Peyer's patch (tissue), 4 donors: ENCODE data around the gene REC8. TPM values are rescaled to one million over a fixed set of nuclear protein-coding genes. Genes with fewer than 3 reads are reported as not detected.
"Not testable (repeated sequence)": the region's sequence is repeated elsewhere in the genome, so short reads cannot be mapped to it uniquely, and the experiment has no call there.

Source experiments
- DNase-seq, 3 donors: peaks; one replicate each; pipeline ENCODE4 v3.0.0-alpha.2; 2017 to 2019
- H3K27ac ChIP-seq, 4 donors: fragments of 200-600 bp; sonication (generic); one replicate each; pipeline ENCODE4 v1.5.1; 2016 to 2019
- H3K27me3 ChIP-seq, 2 donors: fragments of 200-600 bp; sonication (generic); one replicate each; pipeline ENCODE4 v1.5.1; 2019
- H3K36me3 ChIP-seq, 3 donors: fragments of 200-600 bp; sonication (generic); one replicate each; pipeline ENCODE4 v1.5.1; 2016 to 2019
- H3K4me1 ChIP-seq, 4 donors: fragments of 200-600 bp; sonication (generic); one replicate each; pipeline ENCODE4 v1.5.1; 2016 to 2019
- H3K4me3 ChIP-seq, 4 donors: fragments of 200-600 bp; sonication (generic); 1 replicate in 3 of 4; 2 replicates in 1 of 4; pipeline ENCODE4 v1.5.1; 2016 to 2019; ENCODE audit warnings: mild to moderate bottlenecking in 1 of 4
- H3K9me3 ChIP-seq, 4 donors: fragments of 200-600 bp; sonication (generic); one replicate each; pipeline ENCODE4 v1.5.1; 2016 to 2019; ENCODE audit warnings: mild to moderate bottlenecking in 1 of 4
- CTCF ChIP-seq, 6 experiments: fragments of 450-650 bp in 4 of 6; fragments of 200-600 bp in 2 of 6; sonication (generic) in 1 of 6; IDR thresholded peaks; one replicate each; pipeline ENCODE4 v1.5.1; 2017 to 2019; ENCODE audit warnings: antibody characterized with exemption in 6 of 6, mild to moderate bottlenecking in 3 of 6, moderate library complexity in 1 of 6
- POLR2A ChIP-seq, 2 donors: fragments of 450-650 bp; IDR thresholded peaks; one replicate each; pipeline ENCODE4 v1.5.1; 2017; ENCODE audit warnings: antibody characterized with exemption in 2 of 2, mild to moderate bottlenecking in 2 of 2, moderate library complexity in 2 of 2
- small RNA-seq, 2 donors: library from RNA; depleted of rRNA; stranded (forward); fragments of <200 nt; gene quantifications; one replicate each; pipeline ENCODE3, GENCODE V24; 2016
- total RNA-seq, 4 donors: library from RNA; depleted of rRNA; stranded (reverse); fragments of >200 nt; gene quantifications; one replicate each; pipeline ENCODE4 v1.1.0, GENCODE V29; 2016

The REC8 gene
- total RNA-seq, 4 donors from 2014 or later, result 18.6 to 74.3 (median 37.8) TPM

DNA sequence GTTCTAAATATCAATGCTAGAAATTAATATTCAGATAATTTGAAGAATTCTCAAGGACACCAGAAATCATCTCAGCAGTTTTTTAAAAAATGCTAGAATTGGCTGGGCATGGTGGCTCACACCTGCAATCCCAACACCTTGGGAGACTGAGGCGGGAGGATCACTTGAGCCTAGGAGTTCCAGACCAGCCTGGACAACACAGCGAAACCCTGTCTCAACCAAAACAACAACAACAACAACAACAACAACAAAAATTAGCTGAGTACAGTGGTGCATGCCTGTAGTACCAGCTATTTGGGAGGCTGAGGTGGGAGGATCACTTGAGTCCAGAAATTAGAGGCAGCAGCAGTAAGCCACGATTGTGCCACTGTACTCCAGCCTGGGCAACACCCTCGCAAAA, 47.2 kb downstream of the REC8 start:
- no peak for TF ChIP-seq POLR2A (IDR thresholded peaks at IDR 0.05)
- TF ChIP-seq CTCF (IDR thresholded peaks at IDR 0.05), result no peak
- Histone ChIP-seq H3K36me3 (peaks cover 0 to 4% (median 0%) of the 10 kb centered on the region in 3 donors), H3K27ac (no peak overlapping the region), H3K4me1 (peaks cover 0 to 6% (median 3%) of the 10 kb centered on the region in 4 donors), H3K9me3 (no peaks in the 10 kb centered on the region), H3K27me3 (no peaks in the 10 kb centered on the region), H3K4me3 (no peak overlapping the region)
- DNase-seq, result no peak

DNA sequence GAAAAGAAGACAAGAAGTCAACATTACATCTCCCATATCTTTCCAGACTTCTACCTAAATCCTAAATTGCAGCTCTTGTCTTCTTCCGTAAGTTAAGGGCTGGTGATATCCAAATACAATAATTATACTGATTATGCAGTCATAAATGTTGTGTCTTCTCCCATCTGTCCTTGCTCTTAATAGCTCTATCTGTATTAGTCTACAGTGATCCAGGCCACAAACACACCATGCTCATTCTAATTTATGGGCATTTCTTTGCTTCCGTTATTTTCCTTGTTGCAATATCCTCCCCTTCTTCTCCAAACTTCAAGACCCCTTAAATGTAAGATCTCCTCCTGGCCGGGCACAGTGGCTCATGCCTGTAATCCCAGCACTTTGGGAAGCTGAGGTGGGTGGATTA, 47.6 kb downstream of the REC8 start:
- DNase-seq, result no peak
- H3K4me3 ChIP-seq, result no peak overlapping the region
- no peaks in the 10 kb centered on the region for H3K27me3 ChIP-seq
- H3K4me1 ChIP-seq, result peaks cover 0 to 6% (median under 1%) of the 10 kb centered on the region in 4 donors
- H3K9me3 ChIP-seq, result no peaks in the 10 kb centered on the region
- TF ChIP-seq CTCF (IDR thresholded peaks at IDR 0.05), result no peak
- no peak for TF ChIP-seq POLR2A (IDR thresholded peaks at IDR 0.05)
- peaks cover 0 to 4% (median 0%) of the 10 kb centered on the region in 3 donors for H3K36me3 ChIP-seq
- H3K27ac ChIP-seq, result no peak overlapping the region

GRCh38 chr14:24222987-24223386, 51.1 kb downstream of the REC8 start:
- not testable (repeated sequence) for H3K27me3 ChIP-seq

GRCh38 chr14:24224618-24225071, 52.8 kb downstream of the REC8 start:
- Histone ChIP-seq H3K4me1 (no peaks in the 10 kb centered on the region), H3K27ac (no peak overlapping the region), H3K9me3 (no peaks in the 10 kb centered on the region), H3K4me3 (no peak overlapping the region), H3K36me3 (no peaks in the 10 kb centered on the region), H3K27me3 (no peaks in the 10 kb centered on the region)
- TF ChIP-seq CTCF (IDR thresholded peaks at IDR 0.05), result no peak
- TF ChIP-seq POLR2A (IDR thresholded peaks at IDR 0.05), result no peak
- DNase-seq, result no peak

More at GRCh38 chr14:24222987-24223386, 51.1 kb downstream of the REC8 start:
- not testable (repeated sequence) for H3K4me1 ChIP-seq, H3K36me3 ChIP-seq, H3K9me3 ChIP-seq, DNase-seq, H3K27ac ChIP-seq, H3K4me3 ChIP-seq

- H3K27ac ChIP-seq, result no peak overlapping the region
- no peaks in the 10 kb centered on the region for H3K36me3 ChIP-seq
- H3K9me3 ChIP-seq, result no peaks in the 10 kb centered on the region
- no peak for DNase-seq
- H3K4me3 ChIP-seq, result no peak overlapping the region
- no peaks in the 10 kb centered on the region for H3K27me3 ChIP-seq
- TF ChIP-seq CTCF (IDR thresholded peaks at IDR 0.05) (no peak), POLR2A (IDR thresholded peaks at IDR 0.05) (no peak)
- H3K4me1 ChIP-seq, result peaks cover 0 to 9% (median 0%) of the 10 kb centered on the region in 4 donors
These were observed 54.6 kb downstream of the REC8 start for GRCh38 chr14:24226473-24226872.

GRCh38 chr14:24228902-24229301, 57.0 kb downstream of the REC8 start:
- DNase-seq, result no peak
- no peaks in the 10 kb centered on the region for H3K9me3 ChIP-seq
- peaks cover 0 to 17% (median 4%) of the 10 kb centered on the region in 4 donors for H3K4me1 ChIP-seq
- no peak for TF ChIP-seq POLR2A (IDR thresholded peaks at IDR 0.05)
- TF ChIP-seq CTCF (IDR thresholded peaks at IDR 0.05), result no peak
- H3K4me3 ChIP-seq, result no peak overlapping the region
- H3K36me3 ChIP-seq, result no peaks in the 10 kb centered on the region
- no peak overlapping the region for H3K27ac ChIP-seq
- no peaks in the 10 kb centered on the region for H3K27me3 ChIP-seq

Small RNAs within 50 kb of the gene (small RNA-seq; reads per million reads assigned to genes)
- gene AL136295.4, result 0 reads per million in 2 donors
- gene CHMP4A, result 0 to 0.06 reads per million in 2 donors
- 0 to 0.18 reads per million in 2 donors for gene IPO4
- 0 reads per million in 2 donors for gene IRF9
- 0 reads per million in 2 donors for gene MDP1
- 0.12 to 0.38 reads per million in 2 donors for gene RNA5SP383

Other genes starting within 250 kb of the REC8 start
- 10 to 100 TPM; 52.8 to 77.9 (median 62.4) TPM for gene DHRS4, start 218.3 kb upstream of the REC8 start, total RNA-seq
- gene DHRS4L2, start 183.2 kb upstream of the REC8 start, total RNA-seq, result 10 to 100 TPM; 23.1 to 36.1 (median 30.8) TPM
- gene CARMIL3, start 120.1 kb upstream of the REC8 start, total RNA-seq, result 1 to 10 TPM; 1.3 to 5.8 (median 2.8) TPM
- 1 to 10 TPM in 3 of 4 donors, not detected in 1; 1.9 to 4.6 (median 3.6) TPM for gene CPNE6, start 100.5 kb upstream of the REC8 start, total RNA-seq
- 100 to 1,000 TPM in 3 of 4 donors, 10 to 100 TPM in 1; 53.6 to 820 (median 644) TPM for gene PCK2, start 77.8 kb upstream of the REC8 start, total RNA-seq
- gene DCAF11, start 57.3 kb upstream of the REC8 start, total RNA-seq, result 100 to 1,000 TPM; 113 to 214 (median 176) TPM
- 10 to 100 TPM in 2 of 4 donors, 1 to 10 TPM in 1, not detected in 1; 4.6 to 14.2 (median 13.5) TPM for gene NRL, start 57.1 kb upstream of the REC8 start, total RNA-seq
- gene FITM1, start 41.4 kb upstream of the REC8 start, total RNA-seq, result 10 to 100 TPM in 1 of 4 donors, 1 to 10 TPM in 2, not detected in 1; 2.6 to 11.3 (median 3.9) TPM
- 100 to 1,000 TPM; 114 to 289 (median 200) TPM for gene PSME1, start 35.9 kb upstream of the REC8 start, total RNA-seq
- gene EMC9, start 30.5 kb upstream of the REC8 start, total RNA-seq, result 10 to 100 TPM in 3 of 4 donors, 1 to 10 TPM in 1; 7.4 to 38.7 (median 34.0) TPM
- gene PSME2, start 25.5 kb upstream of the REC8 start, total RNA-seq, result 100 to 1,000 TPM; 119 to 258 (median 162) TPM
- gene RNF31, start 24.6 kb upstream of the REC8 start, total RNA-seq, result 10 to 100 TPM; 46.4 to 90.8 (median 71.1) TPM
- gene IRF9, start 10.8 kb upstream of the REC8 start, total RNA-seq, result 100 to 1,000 TPM in 1 of 4 donors, 10 to 100 TPM in 3; 64.1 to 219 (median 80.8) TPM
- gene IPO4, start 16.7 kb downstream of the REC8 start, total RNA-seq, result 10 to 100 TPM; 12.8 to 56.9 (median 34.2) TPM
- gene TM9SF1, start 23.4 kb downstream of the REC8 start, total RNA-seq, result 10 to 100 TPM; 22.3 to 80.7 (median 49.8) TPM
- gene TSSK4, start 33.6 kb downstream of the REC8 start, total RNA-seq, result 1 to 10 TPM in 1 of 4 donors, under 1 TPM in 1, not detected in 2; 0.70 to 1.2 TPM
- 100 to 1,000 TPM in 1 of 4 donors, 10 to 100 TPM in 3; 31.4 to 190 (median 54.3) TPM for gene CHMP4A, start 41.4 kb downstream of the REC8 start, total RNA-seq
- 10 to 100 TPM in 2 of 4 donors, 1 to 10 TPM in 2; 7.4 to 17.5 (median 10.5) TPM for gene MDP1, start 44.0 kb downstream of the REC8 start, total RNA-seq
- 10 to 100 TPM; 44.1 to 77.6 (median 67.9) TPM for gene NEDD8, start 60.3 kb downstream of the REC8 start, total RNA-seq
- 10 to 100 TPM; 52.7 to 59.4 (median 55.3) TPM for gene GMPR2, start 60.8 kb downstream of the REC8 start, total RNA-seq
- gene TINF2, start 70.5 kb downstream of the REC8 start, total RNA-seq, result 10 to 100 TPM; 26.4 to 39.6 (median 36.9) TPM
- gene TGM1, start 91.1 kb downstream of the REC8 start, total RNA-seq, result 10 to 100 TPM in 1 of 4 donors, 1 to 10 TPM in 3; 1.2 to 11.3 (median 5.9) TPM
- 10 to 100 TPM; 57.3 to 84.6 (median 77.6) TPM for gene RABGGTA, start 99.5 kb downstream of the REC8 start, total RNA-seq
- gene DHRS1, start 127.7 kb downstream of the REC8 start, total RNA-seq, result 100 to 1,000 TPM in 1 of 4 donors, 10 to 100 TPM in 3; 51.2 to 130 (median 67.1) TPM
- gene NOP9, start 127.8 kb downstream of the REC8 start, total RNA-seq, result 10 to 100 TPM; 14.5 to 30.0 (median 22.4) TPM
- gene CIDEB, start 135.9 kb downstream of the REC8 start, total RNA-seq, result 100 to 1,000 TPM in 2 of 4 donors, 10 to 100 TPM in 2; 22.3 to 184 (median 136) TPM
- gene LTB4R2, start 138.1 kb downstream of the REC8 start, total RNA-seq, result 10 to 100 TPM in 2 of 4 donors, 1 to 10 TPM in 2; 7.7 to 37.2 (median 12.2) TPM
- gene LTB4R, start 139.4 kb downstream of the REC8 start, total RNA-seq, result 10 to 100 TPM in 2 of 4 donors, 1 to 10 TPM in 2; 5.1 to 28.5 (median 10.1) TPM
- gene ADCY4, start 163.0 kb downstream of the REC8 start, total RNA-seq, result 10 to 100 TPM; 12.1 to 53.6 (median 26.9) TPM
- 10 to 100 TPM; 45.2 to 72.0 (median 64.0) TPM for gene RIPK3, start 167.9 kb downstream of the REC8 start, total RNA-seq
- 10 to 100 TPM in 3 of 4 donors, 1 to 10 TPM in 1; 6.5 to 52.0 (median 21.5) TPM for gene NFATC4, start 196.1 kb downstream of the REC8 start, total RNA-seq
- gene NYNRIN, start 226.9 kb downstream of the REC8 start, total RNA-seq, result 10 to 100 TPM in 2 of 4 donors, 1 to 10 TPM in 2; 3.2 to 15.5 (median 10.3) TPM